Right lobe of liver (tissue), 4 donors: ENCODE data around the gene IQCH.

Experiments used
- CTCF ChIP-seq, 4 donors: fragments of 200-600 bp in 3 of 4; fragments of 450-650 bp in 1 of 4; IDR thresholded peaks; one replicate each; pipeline versions ENCODE4 v1.5.1 to v1.8.0; 2016 to 2022; ENCODE audit warnings: antibody characterized with exemption in 4 of 4, mild to moderate bottlenecking in 2 of 4
- POLR2A ChIP-seq: fragments of 450-650 bp; IDR thresholded peaks from one replicate; pipeline ENCODE4 v1.6.1; 2017; ENCODE audit warnings: antibody characterized with exemption, mild to moderate bottlenecking
- donor health status: DM: no; HTN: no; CAD: no.
- donor health status: DM: no; HTN: no; CAD: no.
- donor health status: DM: no; HTN: yes; CAD: no.

GRCh38 chr15:67528513-67528912 is 273.9 kb downstream of the IQCH start:
- TF ChIP-seq CTCF (IDR thresholded peaks at IDR 0.05), result no peak
- no peak for TF ChIP-seq POLR2A
